NT2/D1 (cell line): Measurements from ENCODE around the gene C11orf68.

Experiments used
- YY1 ChIP-seq: IDR thresholded peaks from 2 replicates; pipeline ENCODE4 v1.6.1; 2011; ENCODE audit not compliant: insufficient read length, insufficient read depth
- ZNF274 ChIP-seq: IDR thresholded peaks from 2 replicates; pipeline ENCODE4 v1.6.1; 2011; ENCODE audit warnings: mild to moderate bottlenecking, low read depth, low read length

GRCh38 chr11:65882120-65883057 lies 36.5 kb downstream of the C11orf68 start:
- TF ChIP-seq YY1 (no peak), ZNF274 (no peak)
